ELR (cell line): Measurements from ENCODE around the gene TBC1D14.
"Not testable (repeated sequence)": the region's sequence is repeated elsewhere in the genome, so short reads cannot be mapped to it uniquely, and the experiment has no call there.

ENCODE experiments used
- DNase-seq: peaks from one replicate; pipeline ENCODE4 v3.0.0-alpha.2; 2015; ENCODE audit warnings: low read depth

TBC1D14 gene

GRCh38 chr4:7062816-7063215, 153.2 kb downstream of the TBC1D14 start:
- peak; percentile 12 for DNase-seq

GRCh38 chr4:7063362-7063761, 153.7 kb downstream of the TBC1D14 start:
- no peak for DNase-seq

GRCh38 chr4:7066006-7066405, 156.4 kb downstream of the TBC1D14 start:
- DNase-seq: no peak

GRCh38 chr4:7066493-7066892, 156.9 kb downstream of the TBC1D14 start:
- DNase-seq: no peak

- DNase-seq: no peak
These were observed 157.5 kb downstream of the TBC1D14 start for GRCh38 chr4:7067126-7067451.

GRCh38 chr4:7067452-7068278, 158.0 kb downstream of the TBC1D14 start, which contains the start of gene GRPEL1:
TSS of gene GRPEL1 (minus strand) at chr4:7068064. CDS start at chr4:7068032, 32 bp downstream.
- DNase-seq: peak; percentile 99

GRCh38 chr4:7068279-7068842, 158.7 kb downstream of the TBC1D14 start:
- no peak for DNase-seq

GRCh38 chr4:7068883-7069282, 159.3 kb downstream of the TBC1D14 start:
- DNase-seq: peak; percentile 52

GRCh38 chr4:7070729-7071511, 161.3 kb downstream of the TBC1D14 start:
- peak; percentile 75 for DNase-seq

GRCh38 chr4:7073059-7073458, 163.4 kb downstream of the TBC1D14 start:
- no peak for DNase-seq

GRCh38 chr4:7073526-7074390, 164.1 kb downstream of the TBC1D14 start:
- peak; percentile 74 for DNase-seq

GRCh38 chr4:7074426-7074825, 164.8 kb downstream of the TBC1D14 start:
- peak; percentile 32 for DNase-seq

GRCh38 chr4:7075962-7076695, 166.5 kb downstream of the TBC1D14 start:
- DNase-seq: peak; percentile 16

GRCh38 chr4:7076696-7077082, 167.1 kb downstream of the TBC1D14 start:
- DNase-seq: no peak

GRCh38 chr4:7077371-7077770, 167.7 kb downstream of the TBC1D14 start:
- no peak for DNase-seq

GRCh38 chr4:7078025-7078424, 168.4 kb downstream of the TBC1D14 start:
- DNase-seq: no peak

GRCh38 chr4:7079483-7079882, 169.9 kb downstream of the TBC1D14 start:
- not testable (repeated sequence) for DNase-seq

- not testable (repeated sequence) for DNase-seq
These were observed 170.3 kb downstream of the TBC1D14 start for GRCh38 chr4:7079909-7080308.
